H7 (cell line): ENCODE data around the gene AUTS2. TPM values are rescaled to one million over a fixed set of nuclear protein-coding genes. Genes with fewer than 3 reads are reported as not detected.

ENCODE experiments used
- DNase-seq: peaks from one replicate; pipeline ENCODE4 v3.0.0; 2012
- H3K27me3 ChIP-seq: 2 replicates; pipeline ENCODE4 v1.6.0; 2011; ENCODE audit warnings: mild to moderate bottlenecking, low read length; ENCODE audit not compliant: control insufficient read depth, insufficient read depth
- H3K36me3 ChIP-seq: replicated peaks from 2 replicates; pipeline ENCODE4 v1.5.1; 2011; ENCODE audit warnings: low read length; ENCODE audit not compliant: control insufficient read depth, insufficient read depth
- H3K4me3 ChIP-seq: 2 replicates; pipeline ENCODE4 v1.5.1; 2011; ENCODE audit warnings: low read depth, mild to moderate bottlenecking, control low read depth, low read length, moderate library complexity; ENCODE audit not compliant: insufficient read depth
- total RNA-seq: library from RNA; depleted of rRNA; stranded (reverse); fragments of >200 nt; shearing (Covaris generic); gene quantifications from 2 replicates; pipeline ENCODE4 v1.2.3, GENCODE V29; 2014

Gene AUTS2
- total RNA-seq, 1 experiment from 2014 or later, result 16.1 TPM

- DNase-seq, result peak; percentile 32
- no peaks in the 10 kb centered on the region for H3K36me3 ChIP-seq
- peaks cover 48% of the 10 kb centered on the region for H3K27me3 ChIP-seq
- no peak overlapping the region for H3K4me3 ChIP-seq
Observed at GRCh38 chr7:69625238-69625637, 27.0 kb downstream of the AUTS2 start.

- H3K4me3 ChIP-seq, result no peak overlapping the region
- H3K27me3 ChIP-seq, result peaks cover 42% of the 10 kb centered on the region
- no peaks in the 10 kb centered on the region for H3K36me3 ChIP-seq
- no peak for DNase-seq
Observed at GRCh38 chr7:69625798-69626197, 27.5 kb downstream of the AUTS2 start.

- Histone ChIP-seq H3K36me3 (no peaks in the 10 kb centered on the region), H3K4me3 (no peak overlapping the region), H3K27me3 (peaks cover 5% of the 10 kb centered on the region)
- no peak for DNase-seq
Observed at GRCh38 chr7:69630292-69630691, 32.0 kb downstream of the AUTS2 start.

- H3K27me3 ChIP-seq, result peaks cover 2% of the 10 kb centered on the region
- no peak overlapping the region for H3K4me3 ChIP-seq
- no peaks in the 10 kb centered on the region for H3K36me3 ChIP-seq
- no peak for DNase-seq
Observed at GRCh38 chr7:69631131-69631530, 32.9 kb downstream of the AUTS2 start.

- no peak for DNase-seq
- H3K4me3 ChIP-seq, result no peak overlapping the region
- no peaks in the 10 kb centered on the region for H3K36me3 ChIP-seq
- H3K27me3 ChIP-seq, result peaks cover 2% of the 10 kb centered on the region
Observed at GRCh38 chr7:69632280-69632679, 34.0 kb downstream of the AUTS2 start.

- H3K4me3 ChIP-seq, result no peak overlapping the region
- DNase-seq, result no peak
- peaks cover 2% of the 10 kb centered on the region for H3K27me3 ChIP-seq
- H3K36me3 ChIP-seq, result no peaks in the 10 kb centered on the region
Observed at GRCh38 chr7:69633122-69633831, 35.0 kb downstream of the AUTS2 start.

- DNase-seq, result no peak
- H3K4me3 ChIP-seq, result no peak overlapping the region
- no peaks in the 10 kb centered on the region for H3K27me3 ChIP-seq
- H3K36me3 ChIP-seq, result no peaks in the 10 kb centered on the region
Observed at GRCh38 chr7:69635555-69636185, 37.4 kb downstream of the AUTS2 start.

- no peaks in the 10 kb centered on the region for H3K27me3 ChIP-seq
Observed at GRCh38 chr7:69638674-69639073, 40.4 kb downstream of the AUTS2 start.

GRCh38 chr7:69640216-69640615 is 41.9 kb downstream of the AUTS2 start:
- DNase-seq, result no peak
- no peak overlapping the region for H3K4me3 ChIP-seq
- no peaks in the 10 kb centered on the region for H3K27me3 ChIP-seq
- no peaks in the 10 kb centered on the region for H3K36me3 ChIP-seq

More at GRCh38 chr7:69638674-69639073, 40.4 kb downstream of the AUTS2 start:
- no peaks in the 10 kb centered on the region for H3K36me3 ChIP-seq
- peak; percentile 39 for DNase-seq
- H3K4me3 ChIP-seq, result no peak overlapping the region

GRCh38 chr7:69640925-69641594 is 42.8 kb downstream of the AUTS2 start:
- DNase-seq, result no peak
- Histone ChIP-seq H3K27me3 (no peaks in the 10 kb centered on the region), H3K4me3 (no peak overlapping the region), H3K36me3 (no peaks in the 10 kb centered on the region)

- Histone ChIP-seq H3K36me3 (no peaks in the 10 kb centered on the region), H3K27me3 (no peaks in the 10 kb centered on the region), H3K4me3 (no peak overlapping the region)
- DNase-seq, result no peak
Observed at GRCh38 chr7:69643265-69643664, 45.0 kb downstream of the AUTS2 start.

GRCh38 chr7:69643708-69644445 is 45.6 kb downstream of the AUTS2 start:
- DNase-seq, result no peak
- no peaks in the 10 kb centered on the region for H3K36me3 ChIP-seq
- H3K27me3 ChIP-seq, result no peaks in the 10 kb centered on the region
- H3K4me3 ChIP-seq, result no peak overlapping the region

- Histone ChIP-seq H3K27me3 (no peaks in the 10 kb centered on the region; the same call in 1 of the 2 replicates), H3K36me3 (no peaks in the 10 kb centered on the region), H3K4me3 (no peak overlapping the region)
- peak; percentile 62 for DNase-seq
Observed at GRCh38 chr7:69645683-69646082, 47.4 kb downstream of the AUTS2 start.

- no peaks in the 10 kb centered on the region for H3K36me3 ChIP-seq
- H3K27me3 ChIP-seq, result no peaks in the 10 kb centered on the region; the same call in 1 of the 2 replicates
- H3K4me3 ChIP-seq, result no peak overlapping the region
- DNase-seq, result no peak
Observed at GRCh38 chr7:69651101-69651590, 52.9 kb downstream of the AUTS2 start.
